ENCODE measurements around the gene GPBAR1.

DNA sequence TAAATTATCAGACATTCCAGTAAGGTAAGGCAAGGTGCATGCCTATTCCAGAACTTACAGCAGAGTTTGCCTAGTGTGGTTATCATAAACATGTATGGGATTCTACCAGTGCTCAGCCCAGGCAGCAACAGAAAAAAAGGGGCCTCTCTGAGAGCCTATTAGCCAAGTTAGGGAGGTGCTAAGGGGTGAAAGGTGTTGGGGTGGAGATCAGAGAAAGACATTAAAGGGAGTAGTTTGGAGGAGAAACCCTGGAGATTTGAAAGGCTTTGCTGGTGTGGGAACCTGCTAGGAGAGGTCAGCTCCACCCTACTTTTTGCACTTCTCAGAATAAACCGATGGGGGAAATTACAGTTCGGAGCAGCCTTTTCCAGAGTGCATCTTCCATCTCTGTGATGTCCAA lies 40.9 kb upstream of the GPBAR1 start:
- TF ChIP-seq YY1 (IDR thresholded peaks at IDR 0.05; ENCODE audit: insufficient read depth, insufficient read length) (no peak), ZNF274 (IDR thresholded peaks at IDR 0.05; ENCODE audit: low read depth, low read length) (no peak), SUZ12 (IDR thresholded peaks at IDR 0.05; ENCODE audit: extremely low read depth, insufficient read depth, insufficient read length) (no peak)
